Measurements from ENCODE around the gene NPAT.
"Not testable (repeated sequence)": the region's sequence is repeated elsewhere in the genome, so short reads cannot be mapped to it uniquely, and the experiment has no call there.

NPAT gene

DNA sequence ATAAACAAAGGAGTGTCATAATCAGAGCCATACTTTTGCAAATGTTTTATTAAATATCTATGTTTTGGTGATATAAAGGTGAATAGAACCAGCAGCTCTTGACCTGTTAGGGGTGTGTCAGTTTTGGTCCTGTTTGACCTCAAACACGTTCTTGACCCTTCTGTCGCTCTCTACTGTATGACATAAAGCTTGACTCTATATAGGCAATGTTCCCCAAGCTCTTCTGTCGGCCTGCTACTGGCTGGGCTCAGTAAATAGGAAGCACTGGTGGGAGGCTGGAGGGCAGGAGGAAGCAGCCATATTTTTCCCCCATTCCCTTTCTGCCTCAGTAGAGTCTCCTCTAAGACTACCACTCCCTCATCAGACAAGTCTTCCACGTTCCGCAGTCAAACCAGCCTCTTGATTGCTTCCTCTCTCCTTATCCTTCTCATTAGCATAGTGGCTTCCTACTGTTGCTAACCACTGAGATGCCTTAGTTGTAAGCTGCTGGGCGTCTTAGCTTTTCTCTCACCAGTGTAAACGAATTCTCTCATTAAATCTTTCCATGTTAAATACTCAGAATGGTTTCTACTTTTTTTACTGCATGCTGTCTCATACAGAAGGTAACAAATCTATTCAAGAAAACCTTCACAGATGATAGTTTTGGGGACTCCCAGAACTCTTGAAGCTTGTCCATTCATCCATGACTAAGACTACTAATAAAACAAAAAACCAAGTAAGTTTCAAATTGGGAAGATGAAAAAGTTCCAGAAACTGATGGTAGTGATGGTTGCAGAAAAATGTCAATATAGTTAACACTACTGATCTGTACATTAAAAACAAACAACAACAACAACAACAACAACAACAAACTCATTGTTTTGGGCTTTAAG is 3.3 kb downstream of the NPAT start:
- no peak for DNase-seq (ENCODE audit: low spot score)

DNA sequence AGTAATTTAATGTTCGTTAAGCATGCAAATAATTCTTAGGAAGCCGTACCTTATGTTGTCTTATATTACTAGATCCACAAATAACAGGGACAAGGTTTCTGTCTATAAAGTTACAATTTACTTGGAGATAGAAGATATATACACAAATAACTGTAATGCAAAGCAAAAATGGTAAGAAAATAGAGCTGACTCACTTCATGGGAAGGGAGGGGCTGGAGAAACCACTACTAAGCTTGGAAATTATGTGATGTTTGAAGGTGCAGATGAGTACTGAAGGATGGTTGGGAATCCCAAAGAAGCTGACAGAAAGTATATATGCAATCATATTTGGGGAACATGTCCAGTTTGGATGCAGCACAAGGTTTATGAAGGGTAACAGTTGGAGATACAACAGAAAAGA is 4.0 kb downstream of the NPAT start:
- no peak for DNase-seq (ENCODE audit: low spot score)

DNA sequence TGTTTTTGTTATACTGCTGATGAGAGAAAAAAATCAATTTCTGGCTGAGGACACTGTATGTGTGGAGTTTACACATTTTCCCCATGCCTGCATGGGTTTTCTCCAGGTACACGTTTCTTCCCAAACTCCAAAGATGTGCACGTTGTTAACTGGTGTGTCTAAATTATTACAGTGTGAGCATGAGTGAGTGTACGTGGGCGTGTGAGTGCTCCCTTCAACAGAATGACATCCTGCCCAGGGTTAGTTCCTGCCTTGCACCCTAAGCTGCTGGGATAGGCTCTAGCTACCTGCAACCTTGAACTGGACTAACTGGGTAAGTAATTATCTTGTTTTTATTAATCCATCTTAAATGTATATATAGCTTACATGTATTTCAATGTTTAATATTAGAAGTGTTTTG is 5.5 kb downstream of the NPAT start:
- no peak for DNase-seq (ENCODE audit: low spot score)

GRCh38 chr11:108213784-108214183 is 8.7 kb downstream of the NPAT start:
- no peak for DNase-seq (ENCODE audit: low spot score)

- no peak for DNase-seq (ENCODE audit: low spot score)
Observed at GRCh38 chr11:108210441-108210840, 12.0 kb downstream of the NPAT start.

DNA sequence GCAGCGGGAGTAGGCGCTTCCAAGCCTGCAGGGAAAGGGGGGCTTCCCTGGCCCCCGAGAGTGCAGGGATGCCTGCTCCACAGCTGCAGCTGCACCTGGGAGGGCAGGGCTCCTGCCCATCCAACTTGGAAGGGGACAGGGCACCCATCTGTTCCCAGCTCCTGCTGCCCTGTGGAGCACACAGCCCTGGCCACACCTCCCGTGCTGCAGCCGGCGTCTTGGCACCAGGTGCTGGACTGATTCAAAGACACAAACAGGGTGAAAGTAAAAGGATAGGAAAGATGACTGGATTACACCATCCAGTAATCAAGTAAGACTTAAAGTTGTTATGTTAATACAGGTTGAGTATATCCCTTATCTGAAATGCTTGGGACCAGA is 14.8 kb downstream of the NPAT start:
- DNase-seq (ENCODE audit: low spot score) = no peak

DNA sequence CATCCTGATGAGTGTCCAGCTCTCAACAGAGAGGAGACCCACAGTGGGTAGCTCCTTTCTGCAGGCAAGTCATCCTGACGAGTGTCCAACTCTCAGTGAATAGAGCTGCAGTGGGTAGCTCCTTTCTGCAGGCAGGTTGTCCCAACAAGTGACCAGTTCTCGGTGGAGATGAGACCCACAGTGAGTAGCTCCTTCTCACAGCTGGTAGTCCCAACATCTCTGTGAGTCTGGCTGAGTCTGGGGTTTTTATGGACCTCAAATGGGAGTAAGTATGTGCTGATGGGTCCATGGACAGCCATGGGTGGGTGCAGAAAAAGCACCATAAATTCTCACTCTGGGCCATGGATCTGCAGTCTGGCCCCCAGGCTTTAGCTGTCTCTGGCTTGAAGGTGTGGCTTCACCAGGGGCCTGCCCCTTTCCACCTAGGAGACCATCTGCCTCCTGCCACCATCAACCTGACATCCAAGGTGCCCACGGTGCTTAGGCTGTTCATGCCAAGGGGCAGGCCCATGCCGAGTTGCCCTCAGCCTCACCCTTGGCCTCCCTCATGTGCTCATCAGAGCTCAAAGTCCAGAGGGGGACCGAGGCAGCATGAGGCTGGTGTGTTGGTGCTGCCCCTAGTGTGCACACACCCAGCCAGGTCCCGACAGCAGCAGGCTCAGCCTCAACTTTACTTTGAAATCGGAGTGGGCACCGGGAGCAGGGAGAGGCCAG is 15.3 kb downstream of the NPAT start:
- no peak for DNase-seq (ENCODE audit: low spot score)

GRCh38 chr11:108206171-108206570 is 16.3 kb downstream of the NPAT start:
- no peak for DNase-seq (ENCODE audit: low spot score)

- no peak for DNase-seq (ENCODE audit: low spot score)
Observed at GRCh38 chr11:108204929-108205499, 17.4 kb downstream of the NPAT start.

DNA sequence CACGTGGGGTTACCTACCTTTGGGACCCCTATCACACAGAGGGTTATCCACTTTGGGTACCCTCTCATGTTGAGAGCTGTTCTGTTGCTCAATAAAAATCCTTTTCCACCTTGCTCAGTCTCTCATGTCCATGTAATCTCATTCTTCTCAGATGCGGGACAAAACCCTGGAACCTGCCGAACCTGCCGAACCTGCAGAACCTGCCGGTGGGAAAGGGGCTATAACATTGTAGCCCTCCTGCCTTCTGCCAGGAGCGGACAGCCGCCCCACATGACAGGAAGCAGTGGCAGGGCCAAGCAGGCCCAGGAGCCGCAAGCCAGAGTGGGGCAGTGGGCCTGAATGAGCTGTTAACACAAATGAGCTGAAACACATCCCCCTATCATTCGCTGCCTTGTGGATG is 18.1 kb downstream of the NPAT start:
- no peak for DNase-seq (ENCODE audit: low spot score)

DNA sequence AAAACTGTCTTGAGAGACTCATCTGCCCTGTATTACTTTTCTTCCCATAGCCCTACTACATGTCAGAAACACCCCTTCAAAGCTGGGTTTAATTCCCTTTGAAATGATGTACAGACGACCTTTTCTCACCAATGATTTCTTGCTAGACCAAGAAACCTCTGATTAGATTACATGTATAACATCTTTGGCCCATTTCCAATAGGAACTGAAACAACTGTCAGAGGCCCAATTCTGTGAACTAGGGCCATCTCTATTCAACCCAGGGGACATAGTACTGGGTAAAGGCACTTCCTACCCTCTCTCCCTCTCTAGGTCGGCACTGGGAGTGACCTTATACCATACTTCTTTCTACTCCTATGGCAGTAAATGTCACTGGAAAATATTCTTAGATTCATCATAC is 19.4 kb downstream of the NPAT start:
- no peak for DNase-seq (ENCODE audit: low spot score)

DNA sequence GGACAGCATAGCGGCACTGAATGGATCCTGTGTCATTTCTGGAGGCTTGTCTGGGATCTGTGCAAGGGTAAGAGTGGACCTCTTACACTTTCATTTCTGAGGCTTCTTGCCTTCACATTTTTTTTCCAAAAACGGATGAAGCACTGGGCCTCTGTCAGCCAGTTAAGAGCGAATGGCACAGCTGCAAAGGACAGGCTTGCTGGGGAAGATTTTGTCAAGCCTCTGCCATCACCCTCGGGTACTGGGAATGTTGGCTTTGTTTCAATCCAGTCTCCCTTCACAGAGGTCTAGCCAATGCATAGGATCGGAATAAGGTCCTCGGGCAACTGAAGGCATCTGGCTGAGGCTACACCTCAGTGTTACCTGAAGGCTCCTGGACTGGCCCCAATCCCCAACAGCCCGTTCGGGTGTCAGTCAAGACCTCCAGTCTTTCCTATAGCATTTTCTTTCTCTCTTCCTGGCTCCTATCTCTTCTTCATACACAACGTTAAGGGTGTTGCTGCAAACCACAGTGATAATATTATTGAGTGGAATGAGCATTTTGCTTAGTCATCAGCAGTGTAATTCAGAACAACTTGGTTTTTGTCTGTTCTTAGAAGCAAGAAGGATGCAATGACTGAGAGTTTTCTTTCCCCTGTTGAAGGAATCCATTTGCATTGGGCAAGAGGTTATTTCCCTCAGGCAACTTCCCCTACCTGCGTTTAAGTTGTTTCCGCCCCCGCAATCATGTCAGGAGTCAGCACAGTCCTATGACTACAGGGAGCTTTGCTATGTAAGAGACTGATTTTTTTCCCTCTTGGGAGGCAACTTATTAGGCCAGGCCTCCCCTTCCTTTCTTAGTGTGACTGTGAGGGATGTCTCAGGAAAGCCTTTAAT is 22.8 kb downstream of the NPAT start:
- no peak for DNase-seq (ENCODE audit: low spot score)

DNA sequence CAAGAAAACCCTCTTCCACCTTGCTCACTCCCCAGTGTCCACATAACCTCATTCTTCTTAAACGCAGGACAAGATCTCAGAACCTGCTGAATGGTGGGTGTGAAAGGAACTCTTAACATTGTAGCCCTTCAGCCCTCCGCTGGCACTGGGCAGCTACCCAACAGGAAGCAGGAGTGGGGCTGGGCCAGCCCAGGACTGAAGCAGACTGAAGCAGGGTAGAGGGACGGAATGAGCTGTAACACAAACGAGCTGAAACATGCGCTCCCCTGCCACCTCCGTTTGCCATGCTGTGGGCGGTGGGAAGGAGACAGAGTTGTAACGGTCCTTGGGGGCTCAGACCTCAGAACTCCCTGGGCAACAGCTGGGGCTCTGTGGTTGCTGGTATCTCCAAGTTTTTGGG is 23.6 kb downstream of the NPAT start:
- DNase-seq (ENCODE audit: low spot score) = no peak

GRCh38 chr11:108197351-108197750 is 25.1 kb downstream of the NPAT start:
- DNase-seq (ENCODE audit: low spot score) = no peak

DNA sequence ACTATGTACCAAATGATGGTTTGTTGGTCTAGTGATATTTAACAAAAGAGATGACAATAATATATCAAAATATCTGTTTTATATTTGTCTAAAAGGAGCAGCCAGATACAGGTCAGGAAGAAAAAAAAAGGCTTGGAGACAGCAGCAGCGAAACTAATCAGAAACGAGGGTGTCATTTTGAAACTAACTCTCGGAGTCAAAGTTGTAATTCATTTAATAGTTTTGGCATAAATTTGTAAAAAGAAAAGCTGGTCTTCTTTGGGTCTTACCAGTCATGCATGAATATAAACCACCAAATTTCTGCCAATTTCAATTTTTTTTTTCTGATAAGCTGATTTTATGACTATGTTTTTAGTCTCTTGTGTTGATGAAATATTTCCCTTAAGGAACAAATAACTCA is 25.5 kb downstream of the NPAT start:
- DNase-seq (ENCODE audit: low spot score) = no peak

GRCh38 chr11:108193725-108194124 is 28.7 kb downstream of the NPAT start:
- no peak for DNase-seq (ENCODE audit: low spot score)

- DNase-seq (ENCODE audit: low spot score) = no peak
Observed at GRCh38 chr11:108177570-108177969, 44.9 kb downstream of the NPAT start.

- no peak for DNase-seq (ENCODE audit: low spot score)
Observed at GRCh38 chr11:108170184-108170583, 52.3 kb downstream of the NPAT start.

DNA sequence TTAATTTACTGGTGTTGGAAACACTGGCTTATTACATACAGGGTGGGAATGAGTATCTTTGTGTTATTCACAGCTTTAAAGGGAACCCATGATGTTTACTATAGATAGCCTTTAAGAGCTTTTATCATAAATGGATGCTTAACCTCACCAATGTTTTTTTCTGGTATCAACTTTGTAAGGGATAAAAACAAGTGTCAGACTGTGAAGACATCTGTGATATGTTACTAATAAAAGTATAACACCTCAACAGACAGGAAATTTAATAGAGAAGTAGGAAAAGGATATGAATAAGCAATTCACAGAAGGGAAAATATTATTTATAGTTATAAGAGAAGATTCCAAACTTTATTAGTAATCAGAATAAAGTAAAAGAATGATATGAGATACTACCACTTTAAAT is 54.8 kb downstream of the NPAT start:
- no peak for DNase-seq (ENCODE audit: low spot score)

DNA sequence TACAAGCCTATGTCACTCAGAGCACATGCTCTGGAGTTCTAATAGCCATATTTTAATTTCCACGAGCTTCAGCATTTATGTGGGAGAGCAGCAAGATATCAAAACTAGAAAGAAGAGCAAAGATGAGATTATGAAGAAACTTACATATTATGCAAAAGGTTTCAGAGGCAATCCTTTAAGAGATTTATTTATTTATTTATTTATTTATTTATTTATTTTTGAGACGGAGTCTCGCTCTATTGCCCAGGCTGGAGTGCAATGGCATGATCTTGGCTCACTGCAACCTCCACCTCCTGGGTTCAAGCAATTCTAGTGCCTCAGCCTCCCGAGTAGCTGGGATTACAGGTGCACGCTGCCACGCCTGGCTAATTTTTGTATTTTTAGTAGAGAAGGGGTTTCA is 59.6 kb downstream of the NPAT start:
- DNase-seq (ENCODE audit: low spot score) = not testable (repeated sequence)

- DNase-seq (ENCODE audit: low spot score) = no peak
Observed at GRCh38 chr11:108160970-108161566, 61.4 kb downstream of the NPAT start.

- no peak for DNase-seq (ENCODE audit: low spot score)
Observed at GRCh38 chr11:108154591-108154990, 67.8 kb downstream of the NPAT start.
